Measurements from ENCODE around the gene PTPRK. TPM values are rescaled to one million over a fixed set of nuclear protein-coding genes. Genes with fewer than 3 reads are reported as not detected.

The PTPRK gene
- total and polyA plus RNA-seq, 2 of the 13 experiments (the other 11 are each of a cell fraction or from before 2014, with no cell fraction given), result 43.6 to 98.3 TPM

GRCh38 chr6:128499079-128499731, 21.2 kb downstream of the PTPRK start (continued):
- TF ChIP-seq REST (IDR thresholded peaks at IDR 0.05; ENCODE audit: borderline replicate concordance in 1 of 2, low read depth in 1 of 2, low read length in 2 of 2) (no peak), ARID5B (CRISPR knock-in tag; IDR thresholded peaks at IDR 0.05) (peak; percentile 68), POGZ (CRISPR knock-in tag; IDR thresholded peaks at IDR 0.05) (peak; percentile 78), CEBPB (IDR thresholded peaks at IDR 0.05; ENCODE audit: borderline replicate concordance, low read depth, low read length) (peak; percentile 95), HNRNPUL1 (IDR thresholded peaks at IDR 0.05; ENCODE audit: low read depth, low read length) (peak; percentile 78; the same call in 1 of the 2 replicates), SRF (IDR thresholded peaks at IDR 0.05; ENCODE audit: low read depth, low read length) (peak; percentile 83; the same call in 1 of the 2 replicates), HNF4G (IDR thresholded peaks at IDR 0.05; ENCODE audit: borderline replicate concordance, low read depth, low read length) (peak; percentile 80), HNF4G (CRISPR knock-in tag; IDR thresholded peaks at IDR 0.05; ENCODE audit: borderline replicate concordance, low read depth) (no peak), PPARG (CRISPR knock-in tag; conservative IDR thresholded peaks at IDR 0.05) (peak; percentile 14; the same call in 1 of the 2 replicates), AHDC1 (CRISPR knock-in tag; IDR thresholded peaks at IDR 0.05; ENCODE audit: borderline replicate concordance) (0 out of 2 replicates have a peak, but pooled peaks have one; percentile 73), FOXJ3 (CRISPR knock-in tag; IDR thresholded peaks at IDR 0.05; ENCODE audit: borderline replicate concordance) (peak; percentile 61; the same call in 1 of the 2 replicates), ELF4 (CRISPR knock-in tag; IDR thresholded peaks at IDR 0.05; ENCODE audit: borderline replicate concordance) (peak; percentile 91)

Data from HepG2 (cell line).